ENCODE data around the gene VAMP1. TPM values are rescaled to one million over a fixed set of nuclear protein-coding genes. Genes with fewer than 3 reads are reported as not detected.
"Not testable (repeated sequence)": the region's sequence is repeated elsewhere in the genome, so short reads cannot be mapped to it uniquely, and the experiment has no call there.

VAMP1 gene, protein sequence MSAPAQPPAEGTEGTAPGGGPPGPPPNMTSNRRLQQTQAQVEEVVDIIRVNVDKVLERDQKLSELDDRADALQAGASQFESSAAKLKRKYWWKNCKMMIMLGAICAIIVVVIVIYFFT
- 3.2 TPM for total RNA-seq
- long read RNA-seq, partial matches to known transcripts, result 0 of 5 reads
- long read RNA-seq, other reads (novel, unspliced or antisense), result 1 of 5 reads

DNA sequence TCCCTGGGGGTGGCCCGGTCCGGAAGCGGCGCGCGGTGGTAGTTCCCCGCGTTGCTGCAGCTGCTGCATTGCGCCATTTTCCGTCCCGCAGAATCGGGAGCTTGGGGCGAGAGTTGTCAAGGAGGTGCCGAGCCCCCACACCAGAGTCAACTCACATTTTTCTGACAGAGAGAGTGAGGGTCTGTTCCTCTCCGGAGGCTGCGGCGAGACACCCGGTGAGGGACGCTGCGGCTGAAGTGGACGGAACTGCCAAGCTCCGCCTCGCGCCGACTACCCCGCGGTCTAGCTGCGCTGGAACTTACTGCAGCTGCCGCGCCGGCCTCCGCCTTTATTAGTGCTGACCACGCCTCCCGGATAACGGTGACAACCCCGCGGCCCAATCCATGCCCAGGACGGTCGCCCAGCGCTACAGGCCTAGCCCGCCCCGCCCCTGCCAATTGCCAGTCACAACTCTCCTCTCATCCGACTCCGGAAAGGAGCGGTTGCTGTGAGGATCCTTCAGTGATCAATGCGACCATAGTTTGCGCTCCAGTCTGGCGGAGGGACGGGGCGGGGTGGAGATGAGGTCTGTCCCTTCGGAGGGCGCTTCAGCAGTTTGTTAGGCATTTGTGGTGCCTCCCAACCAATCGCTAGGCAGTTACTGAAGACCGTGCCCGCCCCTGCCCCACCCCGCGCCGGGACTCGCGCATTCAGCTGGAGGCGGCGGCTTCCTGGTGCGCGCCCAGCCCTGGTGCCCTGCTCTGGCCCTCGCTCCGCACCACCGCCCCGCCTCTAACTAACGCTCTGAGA is at the start of gene VAMP1:
VAMP1 (minus strand) TSS at position 303 of the 789 bp plus-strand sequence; CDS start at position 157, 146 bp downstream.
- intact Hi-C loops (cut with DNase I), result no loop called here
- ATAC-seq (ENCODE audit: poor library complexity), result peak; percentile 97
- DNase-seq, result peak; percentile 99

DNA sequence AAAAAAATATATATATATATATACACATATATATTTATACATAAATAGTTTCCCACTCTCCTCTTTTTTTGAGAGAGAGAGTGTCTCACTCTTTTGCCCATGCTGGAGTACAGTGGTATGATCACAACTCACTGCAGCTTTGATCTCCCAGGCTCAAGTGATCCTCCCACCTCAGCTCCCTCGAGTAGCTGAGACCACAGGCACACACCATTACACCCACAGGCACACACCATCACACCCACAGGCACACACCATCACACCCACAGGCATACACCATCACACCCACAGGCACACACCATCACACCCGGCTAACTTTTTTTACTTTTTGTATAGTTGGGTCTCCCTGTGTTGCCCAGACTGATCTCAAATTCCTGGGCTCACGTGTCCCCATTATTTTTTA is 49.7 kb upstream of the VAMP1 start:
- intact Hi-C loops (cut with DNase I), result no loop called here
- DNase-seq (no peak), ATAC-seq (ENCODE audit: poor library complexity) (no peak)

DNA sequence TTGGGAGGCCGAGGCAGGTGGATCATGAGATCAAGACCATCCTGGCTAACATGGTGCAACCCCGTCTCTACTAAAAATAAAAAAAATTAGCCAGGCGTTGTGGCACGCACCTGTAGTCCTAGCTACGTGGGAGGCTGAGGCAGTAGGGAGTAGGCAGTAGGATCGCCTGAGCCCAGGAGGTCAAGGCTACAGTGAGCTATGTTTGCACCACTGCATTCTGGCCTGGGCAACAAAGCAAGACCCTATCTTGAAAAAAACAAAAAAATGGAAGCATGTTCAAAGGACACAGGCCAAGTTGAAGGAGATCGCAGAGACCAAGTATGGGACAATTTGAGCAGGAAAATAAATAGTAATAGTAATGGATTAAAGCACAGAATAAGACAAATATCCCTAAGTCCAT is 37.6 kb upstream of the VAMP1 start:
- DNase-seq (no peak), ATAC-seq (ENCODE audit: poor library complexity) (no peak)
- intact Hi-C loops (cut with DNase I), result no loop called here

DNA sequence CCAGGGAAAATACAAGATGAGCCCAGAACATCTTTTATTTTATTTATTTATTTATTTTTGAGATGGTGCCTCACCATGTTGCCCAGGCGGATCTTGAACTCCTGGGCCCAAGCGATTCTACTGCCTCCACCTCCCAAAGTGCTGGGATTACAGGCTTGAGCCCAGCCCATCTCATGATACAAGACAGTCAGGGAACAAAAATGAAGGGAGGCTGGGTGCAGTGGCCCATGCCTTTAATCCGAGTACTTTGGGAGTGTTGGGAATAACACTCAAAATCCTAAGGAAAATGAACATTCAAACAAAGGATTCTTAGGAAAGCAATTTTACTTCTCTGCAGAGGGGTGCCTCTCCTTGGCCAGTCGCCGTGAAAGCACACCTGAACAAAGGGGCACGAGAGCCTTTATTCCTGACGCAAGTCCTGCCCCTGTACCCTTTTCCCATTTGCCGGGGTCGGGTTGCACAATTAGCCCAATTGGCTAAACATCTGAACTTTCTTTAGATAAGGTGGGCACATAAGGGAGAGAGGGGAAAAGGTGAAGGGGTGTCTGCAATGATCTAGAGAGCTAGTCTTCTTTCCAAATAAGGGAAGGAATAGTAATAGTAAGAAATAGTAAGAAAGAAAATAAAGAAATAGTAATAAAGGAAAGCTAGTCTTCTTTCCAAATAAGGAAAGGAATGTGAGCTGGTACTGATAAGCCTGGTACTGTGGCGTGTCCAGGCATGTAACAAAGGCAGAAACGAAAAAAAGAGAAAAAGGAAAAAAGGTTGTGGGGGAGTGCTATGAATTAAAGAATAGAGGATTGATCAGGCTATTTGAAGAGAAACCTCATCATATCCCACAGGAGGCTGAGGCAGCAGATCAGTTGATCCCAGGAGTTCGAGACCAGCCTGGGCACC is 36.9 kb upstream of the VAMP1 start:
- no peak for ATAC-seq (ENCODE audit: poor library complexity)
- intact Hi-C loops (cut with DNase I), result no loop called here
- no peak for DNase-seq

DNA sequence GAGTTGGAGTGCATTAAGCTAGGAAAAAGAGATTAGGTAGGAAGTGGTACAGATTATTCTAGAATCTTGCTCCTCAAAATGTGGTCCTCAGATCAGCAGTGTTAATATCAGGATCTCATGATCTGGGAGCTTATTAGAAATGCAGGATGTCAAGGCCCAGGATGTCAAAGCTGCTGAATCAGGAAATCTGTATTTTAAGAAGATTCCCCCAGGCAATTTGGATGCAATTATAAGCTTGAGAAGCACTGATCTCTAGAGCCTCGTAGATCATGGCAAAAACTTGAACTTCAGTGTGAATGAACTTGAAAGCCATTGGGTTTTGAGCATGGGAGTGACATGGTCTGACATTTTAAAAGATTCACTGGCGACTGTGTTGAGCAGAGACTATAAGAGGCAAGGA is 30.0 kb upstream of the VAMP1 start:
- intact Hi-C loops (cut with DNase I), result no loop called here
- DNase-seq, result no peak
- ATAC-seq (ENCODE audit: poor library complexity), result no peak

DNA sequence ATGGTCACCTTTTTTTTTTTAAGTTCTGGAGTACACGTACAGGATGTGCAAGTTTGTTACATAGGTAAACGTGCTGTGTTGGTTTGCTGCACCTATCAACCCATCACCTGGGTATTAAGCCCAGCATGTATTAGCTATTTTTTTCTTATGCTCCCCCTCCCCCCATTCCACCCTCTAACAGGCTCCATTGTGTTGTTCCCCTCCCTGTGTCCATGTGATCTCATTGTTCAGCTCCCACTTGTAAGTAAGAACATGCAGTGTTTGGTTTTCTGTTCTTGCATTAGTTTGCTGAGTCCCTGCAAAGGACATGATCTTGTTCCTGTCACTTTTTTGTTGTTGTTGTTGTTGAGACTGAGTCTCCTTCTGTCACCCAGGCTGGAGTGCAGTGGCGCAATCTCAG is 26.8 kb upstream of the VAMP1 start:
- intact Hi-C loops (cut with DNase I); DNase-seq; ATAC-seq (ENCODE audit: poor library complexity): not testable (repeated sequence)

DNA sequence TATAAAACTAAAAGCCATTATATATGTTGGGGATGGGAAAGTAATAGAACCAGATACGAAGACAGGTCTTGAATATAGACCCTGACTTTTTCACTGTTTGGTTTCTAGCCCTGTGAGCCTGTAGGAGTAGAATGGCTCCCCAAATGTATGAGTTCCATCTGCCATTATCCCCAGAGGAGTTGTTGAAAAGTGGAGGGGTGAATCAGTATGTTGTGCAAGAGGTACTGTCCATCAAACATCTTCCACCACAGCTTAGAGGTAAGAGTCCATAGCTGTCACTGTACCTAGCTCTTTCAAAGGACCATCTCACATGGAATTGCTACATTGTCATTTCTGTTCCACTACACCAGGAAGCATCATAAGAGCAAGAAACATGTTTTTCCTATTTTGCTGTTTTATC is 24.5 kb upstream of the VAMP1 start:
- intact Hi-C loops (cut with DNase I), result no loop called here
- ATAC-seq (ENCODE audit: poor library complexity) (no peak), DNase-seq (no peak)

DNA sequence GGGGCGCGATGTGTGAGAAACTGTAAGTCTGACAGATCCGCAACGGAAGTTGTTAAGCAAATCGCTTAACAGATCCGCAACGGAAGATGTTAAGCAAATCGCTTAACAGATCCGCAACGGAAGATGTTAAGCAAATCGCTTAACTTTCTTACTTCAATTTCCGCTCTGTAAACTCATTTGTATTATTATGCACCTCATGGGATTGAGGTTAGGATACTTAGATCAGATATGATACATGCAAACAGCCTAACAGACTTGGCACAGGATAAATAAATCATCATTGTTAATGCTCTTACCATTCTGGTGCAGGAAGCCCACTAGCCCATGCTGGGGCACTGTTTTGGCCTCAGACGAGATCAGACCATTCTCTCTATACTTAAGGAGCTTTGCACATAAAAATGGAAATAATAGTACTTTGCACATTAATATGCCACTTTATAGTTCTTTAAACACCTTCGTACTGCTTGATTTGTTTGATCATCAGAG is 23.8 kb upstream of the VAMP1 start:
- DNase-seq (no peak), ATAC-seq (ENCODE audit: poor library complexity) (no peak)
- intact Hi-C loops (cut with DNase I), result no loop called here

DNA sequence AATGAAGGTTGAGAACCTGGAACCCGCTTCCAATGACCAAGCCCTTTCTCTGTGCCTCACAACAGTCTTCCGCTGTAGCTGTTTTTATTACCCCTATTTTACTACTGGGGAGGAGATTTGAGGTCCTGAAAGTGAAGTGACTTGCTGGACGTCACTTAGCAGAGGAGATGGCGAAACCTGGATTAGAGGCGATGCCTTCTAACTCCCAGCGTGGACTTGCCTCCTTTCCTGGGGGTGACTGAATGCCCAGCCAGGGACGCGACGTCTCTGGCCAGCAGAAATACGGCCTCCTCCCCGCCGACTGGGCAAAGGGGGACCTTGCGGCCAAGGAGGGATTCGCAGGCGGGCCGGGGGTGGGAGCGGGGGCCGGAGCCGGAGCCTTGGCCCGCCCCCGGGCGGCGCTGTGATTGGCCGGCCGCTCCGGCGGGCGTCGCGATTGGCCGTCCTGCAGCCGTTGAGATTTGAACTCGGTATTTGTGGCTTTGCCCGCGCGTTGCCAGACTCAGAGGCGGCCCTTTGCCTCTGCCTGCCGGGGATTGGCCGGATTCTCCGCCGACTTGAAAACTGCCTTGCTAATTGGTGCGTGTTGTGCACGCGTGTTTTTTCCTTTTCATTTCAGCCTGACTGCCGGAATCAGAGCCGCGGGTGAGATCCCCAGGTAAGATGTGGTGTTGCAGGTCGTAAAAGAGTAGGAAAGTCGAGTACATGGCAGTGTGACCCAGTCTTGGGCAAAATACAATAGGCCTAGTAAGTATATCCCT is 23.2 kb upstream of the VAMP1 start, which contains the start of gene NCAPD2:
NCAPD2 (plus strand) TSS at position 606 of the 761 bp plus-strand sequence. CDS start 997 bp downstream, outside the sequence.
- ATAC-seq (ENCODE audit: poor library complexity), result peak; percentile 97
- DNase-seq, result peak; percentile 97
- intact Hi-C loops (cut with DNase I), result no loop called here

DNA sequence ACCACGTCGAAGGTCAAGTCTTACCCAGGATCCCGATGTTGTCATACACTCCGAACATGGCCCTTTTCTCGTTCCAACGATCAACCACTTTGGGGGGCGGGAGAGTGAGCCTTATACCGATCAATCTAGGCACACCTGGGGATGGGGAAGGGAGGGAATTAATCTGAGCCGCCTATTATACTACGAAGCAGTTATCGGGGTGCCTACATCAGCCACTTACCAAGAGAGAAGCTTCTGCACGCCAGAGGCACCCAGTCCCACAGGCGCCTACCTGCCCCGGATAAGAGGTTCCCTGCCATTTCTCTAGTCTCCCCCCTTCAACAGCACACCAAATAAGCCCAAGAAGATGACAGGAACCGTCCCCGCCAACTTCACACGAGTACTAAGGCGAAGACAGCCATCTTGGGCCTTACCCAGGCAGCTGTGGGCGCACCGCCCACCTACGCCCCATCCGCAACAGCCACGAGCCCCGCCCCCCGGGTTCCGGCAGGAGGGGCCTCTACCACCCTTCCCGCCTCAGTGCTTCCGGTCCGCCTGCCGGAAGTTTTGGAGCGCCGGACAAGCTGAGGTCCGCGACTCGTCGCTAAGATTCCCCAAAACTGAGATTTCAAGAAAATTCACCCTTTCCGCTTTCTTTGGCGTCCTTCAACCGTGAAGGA is 22.5 kb upstream of the VAMP1 start, which contains the start of gene MRPL51:
MRPL51 (minus strand) TSS at position 425 of the 659 bp plus-strand sequence; CDS start at position 299, 126 bp downstream.
- intact Hi-C loops (cut with DNase I), result no loop called here
- DNase-seq (peak; percentile 99), ATAC-seq (ENCODE audit: poor library complexity) (peak; percentile 97)

DNA sequence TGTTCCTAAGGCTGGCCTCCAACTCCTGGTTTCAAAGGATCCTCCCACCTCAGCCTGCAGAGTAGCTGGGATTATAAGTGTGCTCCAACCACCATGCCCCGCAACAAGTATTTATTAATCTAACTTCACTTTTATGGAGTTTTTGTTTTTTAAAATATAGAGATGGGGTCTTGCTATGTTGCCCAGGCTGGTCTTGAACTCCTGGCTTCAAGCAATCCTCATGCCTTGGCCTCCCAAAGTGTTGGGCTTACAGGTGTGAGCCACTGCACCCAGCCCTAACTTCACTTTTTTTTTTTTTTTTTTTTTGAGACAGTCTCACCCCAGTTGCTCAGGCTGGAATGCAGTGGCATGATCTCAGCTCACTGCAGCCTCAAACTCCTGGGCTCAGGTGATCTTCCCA is 20.2 kb upstream of the VAMP1 start:
- DNase-seq; intact Hi-C loops (cut with DNase I); ATAC-seq (ENCODE audit: poor library complexity): not testable (repeated sequence)

DNA sequence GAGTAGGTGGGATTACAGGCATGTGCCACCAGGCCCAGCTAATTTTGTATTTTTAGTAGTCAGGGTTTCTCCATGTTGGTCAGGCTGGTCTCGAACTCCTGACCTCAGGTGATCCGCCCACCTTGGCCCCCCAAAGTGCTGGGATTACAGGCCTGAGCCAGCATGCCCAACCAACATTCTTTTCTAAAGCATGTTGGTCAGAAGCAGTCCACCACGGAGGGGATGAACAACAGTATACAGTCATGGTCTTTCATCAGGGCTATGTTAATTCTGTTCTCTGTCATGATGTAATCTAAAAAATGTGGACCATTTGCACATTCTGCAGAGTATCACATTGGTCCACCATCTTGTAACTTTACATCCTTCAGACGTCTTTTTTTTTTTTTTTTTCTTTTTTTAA is 19.0 kb upstream of the VAMP1 start:
- intact Hi-C loops (cut with DNase I), result no loop called here
- DNase-seq (no peak), ATAC-seq (ENCODE audit: poor library complexity) (no peak)

DNA sequence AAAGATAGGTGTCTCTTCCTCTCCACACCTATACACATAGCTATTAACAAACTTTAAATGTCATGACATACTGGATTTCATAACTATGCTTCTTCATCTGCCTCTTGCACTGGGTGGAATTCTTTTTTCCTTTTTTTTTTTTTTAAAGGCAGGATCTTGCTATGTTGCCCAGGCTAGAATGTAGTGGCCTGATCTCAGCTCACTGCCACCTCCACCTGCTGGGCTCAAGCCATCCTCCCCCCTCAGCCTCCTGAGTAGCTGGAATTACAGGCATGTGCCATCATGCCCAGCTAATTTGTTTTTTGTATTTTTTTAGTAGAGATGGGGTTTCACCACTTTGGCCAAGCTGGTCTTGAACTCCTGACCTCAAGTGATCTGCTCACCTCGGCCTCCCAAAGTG is 17.8 kb upstream of the VAMP1 start:
- intact Hi-C loops (cut with DNase I), result no loop called here
- ATAC-seq (ENCODE audit: poor library complexity) (no peak), DNase-seq (no peak)

DNA sequence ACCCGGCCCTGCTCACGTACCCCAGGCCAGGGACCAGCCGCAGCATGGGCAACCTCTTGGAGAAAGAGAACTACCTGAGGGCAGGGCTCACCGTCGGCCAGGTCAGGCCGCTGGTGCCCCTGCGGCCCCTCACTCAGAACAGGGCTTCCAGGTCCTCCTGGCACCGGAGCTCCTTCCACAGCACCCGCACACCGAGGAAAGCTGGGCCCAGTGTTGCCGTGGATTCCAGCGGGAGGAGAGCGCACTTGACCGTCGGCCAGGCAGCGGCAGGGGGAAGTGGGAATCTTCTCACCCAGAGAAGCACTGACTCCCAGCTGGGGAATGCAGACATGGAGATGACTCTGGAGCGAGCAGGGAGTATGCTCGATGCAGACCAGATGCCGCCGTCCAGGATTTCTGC is 7.9 kb upstream of the VAMP1 start:
- intact Hi-C loops (cut with DNase I), result no loop called here
- DNase-seq (no peak), ATAC-seq (ENCODE audit: poor library complexity) (no peak)

DNA sequence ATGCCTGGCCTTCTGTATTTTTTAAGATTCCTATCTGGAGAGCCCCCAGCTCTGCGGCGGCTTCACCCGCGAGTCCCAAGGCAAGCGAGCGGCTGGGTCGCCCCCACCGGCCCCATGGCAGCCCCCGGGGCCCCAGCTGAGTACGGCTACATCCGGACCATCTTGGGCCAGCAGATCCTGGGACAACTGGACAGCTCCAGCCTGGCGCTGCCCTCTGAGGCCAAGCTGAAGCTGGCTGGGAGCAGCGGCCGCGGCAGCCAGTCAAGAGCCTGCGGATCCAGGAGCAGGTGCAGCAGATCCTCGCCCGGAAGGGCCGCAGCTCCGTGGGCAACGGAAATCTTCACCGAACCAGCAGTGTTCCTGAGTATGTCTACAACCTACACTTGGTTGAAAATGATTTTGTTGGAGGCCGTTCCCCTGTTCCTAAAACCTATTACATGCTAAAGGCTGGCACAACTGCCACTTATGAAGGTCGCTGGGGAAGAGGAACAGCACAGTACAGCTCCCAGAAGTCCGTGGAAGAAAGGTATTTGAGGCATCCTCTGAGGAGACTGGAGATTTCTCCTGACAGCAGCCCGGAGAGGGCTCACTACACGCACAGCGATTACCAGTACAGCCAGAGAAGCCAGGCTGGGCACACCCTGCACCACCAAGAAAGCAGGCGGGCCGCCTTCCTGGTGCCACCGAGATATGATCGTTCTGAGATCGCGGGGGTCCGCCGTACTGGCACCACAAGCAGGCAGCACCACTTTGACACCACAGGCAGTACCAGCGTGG is 7.3 kb upstream of the VAMP1 start:
- DNase-seq; ATAC-seq (ENCODE audit: poor library complexity); intact Hi-C loops (cut with DNase I): not testable (repeated sequence)

DNA sequence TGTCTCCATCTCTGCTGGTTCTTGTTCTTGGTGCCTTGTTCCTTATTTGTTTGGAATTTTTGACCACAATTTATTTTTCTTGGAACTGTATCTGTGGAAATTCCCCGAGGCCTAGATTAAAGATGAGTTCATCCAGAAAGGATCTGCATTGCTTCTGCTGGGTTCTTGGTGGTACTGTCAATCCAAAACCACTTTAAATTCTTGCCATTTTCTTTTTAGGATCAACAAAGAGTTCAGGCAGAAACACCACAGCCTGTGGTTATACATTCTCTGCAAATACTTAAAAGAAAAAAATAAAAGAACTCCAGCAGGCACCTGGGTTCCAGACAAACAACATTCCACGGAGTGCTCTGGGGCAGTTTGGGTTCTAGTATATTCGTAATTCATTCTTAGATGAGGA is 6.0 kb upstream of the VAMP1 start:
- intact Hi-C loops (cut with DNase I), result no loop called here
- no peak for DNase-seq
- no peak for ATAC-seq (ENCODE audit: poor library complexity)
